Cardiac septum (tissue), 1 donor: ENCODE results near the gene PDZD8. TPM values are rescaled to one million over a fixed set of nuclear protein-coding genes. Genes with fewer than 3 reads are reported as not detected.
A peak's percentile ranks its signal among the peaks of the same experiment; 100 is the strongest.

Experiments used
- DNase-seq: peaks from one replicate; pipeline ENCODE4 v3.0.0-alpha.2; 2020; ENCODE audit warnings: low spot score
- intact Hi-C: fragments of 100-400 bp; cut with DNase I; formaldehyde crosslinking; loops from one replicate; pipeline ENCODE4 v1.14.0; 2022
- total RNA-seq: library from RNA; stranded (reverse); fragmentation: NEBNext Ultra II Directional; extraction: Animal tissue kit (Norgen Biotek cat#: 25700); gene quantifications from one replicate; pipeline ENCODE4 v1.2.1, GENCODE V29; 2021
- donor health status: DM: no; HTN: no; CAD: no.

The PDZD8 gene
- total RNA-seq, 1 donor from 2014 or later = 27.9 TPM

GRCh38 chr10:117400329-117400728 lies 25.1 kb upstream of the PDZD8 start:
- intact Hi-C loops = no loop called here
- DNase-seq = no peak

- intact Hi-C loops = no loop called here
- DNase-seq = no peak
Measured at GRCh38 chr10:117399341-117400196, 24.3 kb upstream of the PDZD8 start.

- intact Hi-C loops = no loop called here
Measured at GRCh38 chr10:117398029-117398428, 22.8 kb upstream of the PDZD8 start.

GRCh38 chr10:117391436-117392205 lies 16.4 kb upstream of the PDZD8 start:
- no peak for DNase-seq
- intact Hi-C loops = no loop called here

More at GRCh38 chr10:117398029-117398428, 22.8 kb upstream of the PDZD8 start:
- peak; percentile 79 for DNase-seq

DNA sequence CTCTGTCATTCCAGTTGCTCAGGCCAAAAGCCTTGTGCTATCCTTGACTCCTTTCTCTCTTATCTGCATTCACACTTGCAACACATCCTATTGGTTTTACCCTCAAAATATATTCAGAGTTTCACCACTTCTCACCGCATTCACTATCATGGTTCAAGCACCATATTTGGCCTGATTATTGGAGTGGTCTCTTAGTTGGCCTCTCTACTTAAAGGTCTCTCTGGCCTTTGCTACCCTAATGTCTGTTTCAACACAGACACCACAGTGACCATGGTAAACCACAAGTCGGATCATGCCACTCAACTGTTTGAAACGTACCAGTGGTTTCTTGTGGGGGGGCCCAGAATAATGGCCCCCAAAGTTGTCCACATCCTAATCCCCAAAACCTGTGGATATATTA lies 15.2 kb upstream of the PDZD8 start:
- intact Hi-C loops = no loop called here
- DNase-seq = no peak

DNA sequence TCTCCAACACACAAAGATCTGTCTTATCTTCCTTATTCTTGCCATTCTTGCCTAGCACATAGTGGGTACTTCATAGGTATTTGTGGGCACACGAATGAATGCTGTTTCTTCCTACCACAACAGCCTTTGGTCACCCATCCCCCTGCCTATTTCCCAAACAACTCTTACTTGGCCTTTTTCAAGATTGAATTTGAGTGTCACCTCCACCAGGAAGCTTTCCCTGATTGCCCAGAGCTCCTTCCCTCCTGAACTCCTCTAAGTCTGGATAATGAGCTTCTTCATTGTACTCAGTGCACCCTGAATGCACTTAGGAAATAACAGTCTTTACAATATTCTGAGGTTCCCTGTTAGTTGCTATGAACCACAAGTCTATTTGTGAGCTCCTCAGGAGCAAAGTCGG lies 11.6 kb upstream of the PDZD8 start:
- no peak for DNase-seq
- intact Hi-C loops = no loop called here

DNA sequence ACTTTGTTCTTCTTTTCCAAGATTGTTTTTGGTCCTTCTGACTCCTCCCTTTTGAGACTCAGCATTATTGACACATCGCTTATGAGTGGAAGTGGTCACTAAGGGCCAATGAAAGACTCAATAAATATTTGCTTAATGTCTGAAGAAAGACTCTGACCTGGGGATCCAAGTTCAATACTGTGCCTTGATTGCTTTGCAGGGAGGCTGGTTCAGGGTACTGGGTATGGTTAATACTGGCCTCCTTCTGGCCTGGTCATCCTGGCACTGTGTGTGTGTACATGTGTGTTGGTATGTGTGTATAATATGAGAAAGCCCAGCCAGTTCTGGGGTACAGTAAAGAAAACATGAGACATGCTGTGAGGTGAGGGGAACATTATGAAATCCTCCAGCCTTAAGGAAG lies 7.6 kb upstream of the PDZD8 start:
- no peak for DNase-seq
- intact Hi-C loops = no loop called here

DNA sequence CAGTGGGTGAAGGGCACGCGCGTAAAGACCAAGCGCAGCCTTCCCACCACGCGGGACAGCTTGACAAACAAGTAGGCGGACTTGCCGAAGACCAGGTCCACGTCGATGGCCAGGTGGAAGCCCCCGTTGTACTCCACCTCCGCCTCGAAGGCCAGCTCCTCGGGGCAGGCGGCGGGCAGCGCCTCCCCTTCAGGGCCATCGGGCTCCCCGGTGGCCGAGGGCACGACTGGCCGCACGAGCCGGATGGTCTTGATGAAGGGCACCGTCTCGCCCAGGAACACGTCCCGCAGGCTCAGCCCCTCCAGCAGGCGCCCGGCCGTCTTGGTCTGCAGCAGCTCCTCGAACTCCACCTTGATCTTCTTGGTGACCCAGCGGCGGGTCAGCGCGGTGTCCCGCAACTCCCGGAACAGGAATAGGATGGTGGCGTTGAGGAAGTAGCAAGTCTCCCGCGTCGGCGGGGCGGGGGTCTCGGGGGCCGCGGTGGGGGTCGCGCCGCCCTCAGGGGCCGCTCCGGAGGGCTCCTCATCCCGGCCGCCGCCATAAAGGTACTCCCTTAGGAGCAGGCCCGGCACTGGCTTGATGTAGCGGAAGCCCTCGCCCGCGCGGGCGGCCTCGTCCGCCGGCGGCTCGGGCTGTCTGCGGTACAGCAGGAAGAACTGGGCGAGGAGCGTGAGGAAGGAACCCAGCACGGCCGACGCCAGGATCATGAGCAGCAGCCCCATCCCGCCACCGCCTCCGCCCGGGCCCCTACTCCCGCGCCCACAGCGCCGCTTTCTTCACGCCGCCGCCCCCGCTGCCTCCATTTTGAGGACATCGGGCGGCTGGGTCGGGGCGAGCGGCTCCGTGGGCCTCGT lies 507 bp downstream of the PDZD8 start:
- intact Hi-C loops = loop anchor here (10.0 kb wide), 1 partner anchor 670 kb away; the partner anchor contains the start of gene RAB11FIP2
- peak; percentile 79 for DNase-seq

GRCh38 chr10:117373823-117374505 lies 1.3 kb downstream of the PDZD8 start:
- peak; percentile 84 for DNase-seq
- intact Hi-C loops = loop anchor here (10.0 kb wide), 1 partner anchor 671 kb away; the partner anchor contains the start of gene RAB11FIP2

GRCh38 chr10:117370205-117370604 lies 5.0 kb downstream of the PDZD8 start:
- DNase-seq = no peak
- intact Hi-C loops = loop anchor here (10.0 kb wide), 1 partner anchor 675 kb away; the partner anchor contains the start of gene RAB11FIP2

- intact Hi-C loops = no loop called here
- DNase-seq = no peak
Measured at GRCh38 chr10:117367718-117368117, 7.5 kb downstream of the PDZD8 start.

DNA sequence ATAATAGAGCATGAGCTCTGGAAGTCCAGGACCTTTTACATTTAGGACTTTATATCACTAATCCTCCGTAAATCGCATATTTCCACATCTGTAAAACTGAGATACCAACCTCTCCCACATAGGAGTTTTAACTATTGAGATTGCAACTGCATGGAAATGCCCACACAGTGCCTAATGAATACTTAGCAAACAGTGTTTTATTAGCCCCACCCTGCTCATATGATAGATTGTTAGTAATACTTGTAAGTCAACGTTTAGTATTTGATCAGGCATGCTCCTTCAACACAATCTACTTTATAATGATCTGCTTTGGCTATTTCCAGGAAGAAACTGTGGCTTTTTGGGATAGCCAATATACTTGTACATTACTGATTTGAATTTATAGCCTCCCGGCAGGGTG lies 8.5 kb downstream of the PDZD8 start:
- DNase-seq = no peak

DNA sequence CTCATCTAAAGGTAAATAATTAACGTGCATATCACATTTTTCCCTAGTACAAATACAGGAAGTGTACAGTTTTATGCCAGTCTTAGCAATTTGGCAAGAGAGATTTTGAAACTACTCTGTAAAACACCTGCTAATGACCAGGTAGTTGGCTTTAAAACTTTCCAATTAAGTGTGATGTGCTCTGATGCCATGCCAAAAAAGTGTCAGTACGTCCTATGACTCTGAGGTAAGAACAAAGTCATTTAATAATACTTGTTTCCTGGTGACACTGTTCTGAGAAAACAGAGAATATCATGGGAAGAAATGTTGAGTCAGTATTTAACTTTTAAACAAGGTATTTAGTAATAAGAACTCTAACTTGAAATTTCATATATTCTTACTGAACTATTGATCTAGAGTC lies 9.6 kb downstream of the PDZD8 start:
- intact Hi-C loops = no loop called here
- no peak for DNase-seq

More for the DNA sequence above, 8.5 kb downstream of the PDZD8 start:
- intact Hi-C loops = no loop called here

DNA sequence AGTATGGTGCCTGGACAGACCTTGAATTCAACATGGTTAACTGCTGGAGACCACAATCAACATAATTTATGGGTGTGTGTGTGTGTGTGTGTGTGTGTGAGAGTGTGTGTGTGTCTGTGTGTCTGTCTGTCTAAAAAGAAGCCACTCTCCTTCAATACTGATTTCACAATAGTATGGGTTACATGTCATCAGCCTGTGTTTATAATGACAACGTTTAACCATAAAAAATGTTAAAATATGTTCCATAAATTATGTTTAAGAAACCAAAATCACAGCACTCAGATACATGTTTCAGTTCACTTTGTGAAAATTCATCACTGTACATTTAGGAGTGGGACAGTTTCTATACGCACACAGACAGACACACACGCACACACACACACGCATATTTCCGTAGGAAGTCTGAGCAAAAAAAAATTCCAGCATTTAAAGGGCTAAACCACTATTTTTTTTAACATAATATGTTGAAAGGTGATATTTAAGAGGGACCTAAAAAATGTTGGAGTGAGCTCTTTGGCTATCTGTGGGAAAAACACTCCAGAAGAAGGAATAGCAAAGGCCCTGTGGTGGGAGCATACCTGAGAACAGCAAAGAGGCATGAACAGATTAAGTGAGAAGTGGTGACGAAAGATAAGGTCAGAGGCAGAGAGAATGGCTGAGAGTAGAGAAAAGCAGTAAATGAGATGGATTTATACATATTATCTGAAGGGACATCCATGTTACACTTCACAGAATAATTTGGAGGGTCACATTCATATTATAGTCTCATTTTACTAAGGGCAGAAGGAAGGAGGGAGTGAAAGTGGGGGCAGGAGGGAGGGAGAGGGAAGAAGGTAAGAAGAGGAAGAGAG lies 10.9 kb downstream of the PDZD8 start:
- intact Hi-C loops = no loop called here
- no peak for DNase-seq

- DNase-seq = no peak
- intact Hi-C loops = no loop called here
Measured at GRCh38 chr10:117363028-117363427, 12.2 kb downstream of the PDZD8 start.

- no peak for DNase-seq
- intact Hi-C loops = no loop called here
Measured at GRCh38 chr10:117362313-117362712, 12.9 kb downstream of the PDZD8 start.

GRCh38 chr10:117360994-117361667 lies 14.1 kb downstream of the PDZD8 start:
- no peak for DNase-seq
- intact Hi-C loops = no loop called here

- no peak for DNase-seq
Measured at GRCh38 chr10:117360016-117360415, 15.2 kb downstream of the PDZD8 start.

More at GRCh38 chr10:117360016-117360415, 15.2 kb downstream of the PDZD8 start:
- intact Hi-C loops = no loop called here
